Measurements from ENCODE around the gene CCL4L2.
"Not testable (repeated sequence)": the region's sequence is repeated elsewhere in the genome, so short reads cannot be mapped to it uniquely, and the experiment has no call there.

Gene CCL4L2

GRCh38 chr17:36210439-36211211, at the start of gene CCL4L2:
Gene CCL4L2, plus strand, starts transcription at chr17:36211063.
- DNase-seq = peak; percentile 65

- DNase-seq = not testable (repeated sequence)
Measured at GRCh38 chr17:36168836-36169235, 42.0 kb upstream of the CCL4L2 start.

GRCh38 chr17:36176536-36176935, 34.3 kb upstream of the CCL4L2 start, which contains the start of gene TBC1D3B:
Gene TBC1D3B, minus strand, starts transcription at chr17:36176636. Its CDS starts 1,586 bp downstream, at chr17:36175050.
- not testable (repeated sequence) for DNase-seq

GRCh38 chr17:36181446-36182175, 29.3 kb upstream of the CCL4L2 start:
- not testable (repeated sequence) for DNase-seq

- no peak for DNase-seq
Measured at GRCh38 chr17:36182176-36183000, 28.5 kb upstream of the CCL4L2 start.

GRCh38 chr17:36183001-36183971, 27.6 kb upstream of the CCL4L2 start:
- DNase-seq = no peak

- DNase-seq = no peak
Measured at GRCh38 chr17:36184023-36184765, 26.7 kb upstream of the CCL4L2 start.

DNA sequence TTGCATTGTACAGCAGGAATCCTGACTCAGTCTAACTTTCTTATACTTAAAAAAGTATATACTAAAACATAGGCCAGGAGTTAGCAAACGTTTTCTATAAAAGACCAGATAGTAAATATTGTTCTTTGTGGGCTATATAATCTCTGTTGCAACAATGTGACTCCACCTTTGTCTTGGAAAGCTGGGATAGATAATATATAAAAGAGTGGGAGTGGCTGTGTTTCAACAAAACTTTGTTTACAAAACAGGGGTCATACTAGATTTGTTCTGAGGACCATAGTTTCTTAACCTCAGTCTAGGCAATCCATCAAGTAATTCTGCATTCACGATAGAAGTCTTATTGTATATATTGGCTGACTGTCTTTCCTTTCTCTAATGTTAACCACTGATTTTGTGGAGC, 25.4 kb upstream of the CCL4L2 start:
- no peak for DNase-seq

DNA sequence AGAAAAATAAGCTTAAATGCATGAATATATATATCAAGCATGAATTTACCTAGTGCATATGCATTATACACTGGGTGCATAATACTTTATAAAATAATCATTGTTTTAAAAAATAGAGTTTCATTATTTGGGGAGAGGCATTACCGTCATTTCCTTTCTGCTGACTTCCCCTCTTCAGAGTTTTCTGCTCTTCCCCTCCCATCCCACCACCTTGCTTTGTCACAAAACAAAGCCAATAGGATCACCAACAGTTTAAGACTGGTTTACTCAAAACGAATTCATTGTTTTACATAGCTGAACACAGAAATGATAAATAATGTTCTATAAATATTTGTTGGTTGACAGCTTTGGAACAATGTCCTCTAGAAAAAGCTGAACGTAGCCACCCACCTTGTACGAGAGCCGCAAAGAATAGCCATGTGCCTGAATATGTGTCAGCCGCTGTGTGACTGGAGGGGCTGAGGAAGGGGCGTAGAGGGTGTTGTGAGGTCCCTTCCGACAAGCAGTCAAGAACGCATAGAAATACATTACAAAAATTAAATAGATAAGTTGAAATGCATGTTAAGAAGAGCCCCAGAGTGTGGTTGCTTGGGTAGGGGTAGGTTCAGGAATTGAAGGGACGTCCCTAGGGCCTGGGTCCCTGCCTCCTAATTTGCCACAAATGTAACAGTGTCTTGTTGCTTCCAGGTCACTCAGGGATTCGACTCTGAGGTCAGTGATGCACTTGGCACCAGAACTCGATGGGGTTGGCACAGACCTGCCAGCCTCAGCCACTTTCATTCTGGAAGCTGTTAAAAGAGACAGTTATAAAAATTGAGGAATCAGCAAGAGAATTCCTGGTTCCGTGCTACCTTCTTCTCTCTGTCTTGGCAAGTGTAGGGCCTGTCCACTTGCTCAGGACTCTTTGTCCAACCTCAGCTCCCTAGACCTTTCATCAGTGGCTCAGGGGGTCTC, 23.8 kb upstream of the CCL4L2 start:
- DNase-seq = not testable (repeated sequence)

- not testable (repeated sequence) for DNase-seq
Measured at GRCh38 chr17:36187943-36188665, 22.8 kb upstream of the CCL4L2 start.

GRCh38 chr17:36188891-36189306, 22.0 kb upstream of the CCL4L2 start:
- DNase-seq = peak; percentile 95

DNA sequence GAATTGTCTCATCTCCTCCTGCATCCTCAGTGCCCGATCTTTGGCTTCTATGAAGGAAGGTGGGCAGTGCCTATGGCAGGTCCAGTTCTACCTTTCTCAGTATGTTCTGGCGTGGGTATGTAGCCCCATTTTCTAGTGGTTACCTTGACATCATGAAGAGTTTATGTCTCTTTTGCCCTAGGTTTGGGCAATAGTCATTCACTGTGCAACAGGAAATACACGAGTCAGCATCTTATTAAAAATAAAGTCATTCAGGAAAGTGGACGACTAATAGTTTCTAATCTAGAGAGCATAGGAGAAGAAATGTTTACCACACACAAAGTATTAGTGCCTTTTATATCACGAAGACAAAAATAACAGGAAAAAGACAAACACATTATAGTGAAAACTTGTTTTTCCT, 20.9 kb upstream of the CCL4L2 start:
- not testable (repeated sequence) for DNase-seq

- not testable (repeated sequence) for DNase-seq
Measured at GRCh38 chr17:36190549-36191330, 20.1 kb upstream of the CCL4L2 start.

GRCh38 chr17:36193216-36193775, 17.6 kb upstream of the CCL4L2 start:
- no peak for DNase-seq

GRCh38 chr17:36194147-36194831, 16.6 kb upstream of the CCL4L2 start:
- DNase-seq = not testable (repeated sequence)

GRCh38 chr17:36194832-36195433, 15.9 kb upstream of the CCL4L2 start:
- not testable (repeated sequence) for DNase-seq

Measured in MV-4-11 (cell line).